ENCODE results near the gene SPDL1.

SPDL1 gene

DNA sequence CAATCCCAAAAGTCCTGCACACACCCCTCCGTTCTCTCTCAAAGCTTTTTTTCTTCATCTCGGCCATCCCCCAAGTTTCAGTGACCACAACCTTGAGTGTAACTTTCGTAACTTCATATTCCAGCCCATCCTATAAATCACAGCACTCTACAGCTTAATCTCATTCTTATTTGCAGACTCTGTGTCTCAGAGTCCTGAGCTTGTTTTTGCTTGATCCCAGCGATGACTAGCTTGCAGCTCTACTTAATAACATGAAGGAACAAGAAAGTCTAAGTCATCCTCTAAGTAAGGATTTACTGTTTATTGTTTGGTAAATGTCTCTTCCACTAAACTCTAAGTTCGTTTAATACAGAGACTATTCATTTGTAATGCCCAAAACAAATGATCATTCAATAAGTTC, 2.6 kb upstream of the SPDL1 start:
- Histone ChIP-seq H3K27ac (no peak overlapping the region), H3K9ac (ENCODE audit: insufficient read length) (peak overlapping the region; percentile 21), H3K9me3 (ENCODE audit: low read depth, low read length) (no peaks in the 10 kb centered on the region), H3K4me3 (no peak overlapping the region), H3K36me3 (ENCODE audit: insufficient read depth, low read length) (peaks cover 4% of the 10 kb centered on the region; the same call in 1 of the 2 replicates)
- no peak for DNase-seq (ENCODE audit: low read depth, low spot score)
- no peak for TF ChIP-seq EZH2 (IDR thresholded peaks at IDR 0.05)
- no peak for TF ChIP-seq POLR2AphosphoS5 (IDR thresholded peaks at IDR 0.05; ENCODE audit: borderline replicate concordance, low read depth, low read length)
- TF ChIP-seq FOXP2 (optimal IDR thresholded peaks at IDR 0.05; ENCODE audit: control extremely low read depth, extremely low read length, insufficient read depth), result no peak

DNA sequence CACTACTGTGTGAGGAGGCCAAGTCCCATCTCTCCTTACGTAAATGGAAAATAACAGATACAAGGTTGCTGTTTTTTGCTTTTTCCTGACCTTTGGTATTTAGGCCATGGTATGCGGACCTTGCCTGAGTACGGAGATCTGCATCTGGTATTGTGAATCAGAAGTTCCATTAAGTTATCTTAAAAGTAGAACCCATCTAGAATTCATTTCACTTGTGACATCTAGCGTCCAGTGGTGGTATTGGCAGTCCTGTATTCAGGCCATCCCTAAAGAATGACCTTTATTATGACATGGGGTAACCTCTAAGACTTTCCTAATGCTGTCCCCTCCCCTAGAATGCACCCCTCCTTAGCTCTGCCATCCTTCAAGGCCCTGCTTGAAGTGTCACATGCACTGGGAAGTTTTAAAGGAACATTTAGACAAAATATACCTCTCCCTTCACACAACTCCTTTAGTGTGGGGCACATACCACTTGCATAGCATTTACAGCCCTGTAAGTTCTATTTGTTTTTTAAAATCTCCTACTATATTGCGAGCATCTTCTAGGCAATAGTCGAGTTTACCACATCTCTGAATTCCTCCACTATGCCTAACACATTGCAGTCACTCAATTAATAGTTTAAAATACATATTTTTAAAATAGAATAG, 1.9 kb upstream of the SPDL1 start:
- no peak for TF ChIP-seq POLR2AphosphoS5 (IDR thresholded peaks at IDR 0.05; ENCODE audit: borderline replicate concordance, low read depth, low read length)
- TF ChIP-seq FOXP2 (optimal IDR thresholded peaks at IDR 0.05; ENCODE audit: control extremely low read depth, extremely low read length, insufficient read depth), result no peak
- TF ChIP-seq EZH2 (IDR thresholded peaks at IDR 0.05), result no peak
- peak; percentile 14 for DNase-seq (ENCODE audit: low read depth, low spot score)
- H3K27ac ChIP-seq, result no peak overlapping the region
- H3K9me3 ChIP-seq (ENCODE audit: low read depth, low read length), result no peaks in the 10 kb centered on the region
- peaks cover 4% of the 10 kb centered on the region; the same call in 1 of the 2 replicates for H3K36me3 ChIP-seq (ENCODE audit: insufficient read depth, low read length)
- peak overlapping the region; percentile 21 for H3K9ac ChIP-seq (ENCODE audit: insufficient read length)
- no peak overlapping the region for H3K4me3 ChIP-seq

DNA sequence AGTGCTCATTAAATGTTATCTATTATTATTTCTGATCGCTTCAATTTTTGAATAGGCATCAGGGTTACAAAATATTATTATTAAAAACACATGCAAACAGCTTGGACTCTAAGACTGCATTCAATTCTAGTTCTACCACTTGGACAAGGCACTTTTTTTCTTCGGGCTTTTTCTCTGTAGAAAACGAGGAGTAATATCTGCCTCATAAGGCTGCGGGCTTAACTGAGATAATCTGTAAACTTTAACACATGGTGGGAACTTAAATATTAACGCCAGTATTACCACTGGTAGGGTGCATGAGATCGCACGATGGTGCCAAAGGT, 511 bp upstream of the SPDL1 start:
- Histone ChIP-seq H3K9me3 (ENCODE audit: low read depth, low read length) (no peaks in the 10 kb centered on the region), H3K9ac (ENCODE audit: insufficient read length) (peak overlapping the region; percentile 99), H3K27ac (no peak overlapping the region), H3K4me3 (peak overlapping the region; percentile 97), H3K36me3 (ENCODE audit: insufficient read depth, low read length) (peaks cover 7% of the 10 kb centered on the region; the same call in 1 of the 2 replicates)
- TF ChIP-seq EZH2 (IDR thresholded peaks at IDR 0.05), result no peak
- TF ChIP-seq FOXP2 (optimal IDR thresholded peaks at IDR 0.05; ENCODE audit: control extremely low read depth, extremely low read length, insufficient read depth), result no peak
- no peak for TF ChIP-seq POLR2AphosphoS5 (IDR thresholded peaks at IDR 0.05; ENCODE audit: borderline replicate concordance, low read depth, low read length)
- DNase-seq (ENCODE audit: low read depth, low spot score), result no peak

DNA sequence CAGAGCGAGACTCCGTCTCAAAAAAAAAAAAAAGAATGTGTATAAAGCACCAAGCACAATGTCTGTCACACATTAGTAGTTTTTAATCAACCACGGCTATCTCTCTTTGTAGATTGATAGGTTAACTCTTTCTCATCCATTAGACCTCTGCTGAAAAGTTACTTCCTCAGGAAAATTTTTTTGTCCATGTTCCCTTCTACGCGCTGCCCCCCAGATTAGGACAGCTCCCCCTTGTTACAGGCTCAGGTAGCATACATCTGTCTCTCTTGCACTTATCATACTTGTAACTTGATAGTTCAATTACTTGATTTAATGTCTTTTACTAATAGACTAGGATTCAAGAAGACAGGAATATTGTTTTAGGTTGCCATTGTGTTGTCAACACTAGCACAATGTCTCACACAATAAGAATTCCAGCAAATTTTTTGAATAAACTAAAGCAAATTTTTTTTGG, 1.5 kb downstream of the SPDL1 start:
- H3K4me3 ChIP-seq, result peak overlapping the region; percentile 97
- no peaks in the 10 kb centered on the region for H3K9me3 ChIP-seq (ENCODE audit: low read depth, low read length)
- no peak for DNase-seq (ENCODE audit: low read depth, low spot score)
- TF ChIP-seq FOXP2 (optimal IDR thresholded peaks at IDR 0.05; ENCODE audit: control extremely low read depth, extremely low read length, insufficient read depth) (no peak), EZH2 (IDR thresholded peaks at IDR 0.05) (no peak), POLR2AphosphoS5 (IDR thresholded peaks at IDR 0.05; ENCODE audit: borderline replicate concordance, low read depth, low read length) (no peak)
- H3K27ac ChIP-seq, result no peak overlapping the region
- peaks cover 26% of the 10 kb centered on the region for H3K36me3 ChIP-seq (ENCODE audit: insufficient read depth, low read length)
- H3K9ac ChIP-seq (ENCODE audit: insufficient read length), result peak overlapping the region; percentile 99

DNA sequence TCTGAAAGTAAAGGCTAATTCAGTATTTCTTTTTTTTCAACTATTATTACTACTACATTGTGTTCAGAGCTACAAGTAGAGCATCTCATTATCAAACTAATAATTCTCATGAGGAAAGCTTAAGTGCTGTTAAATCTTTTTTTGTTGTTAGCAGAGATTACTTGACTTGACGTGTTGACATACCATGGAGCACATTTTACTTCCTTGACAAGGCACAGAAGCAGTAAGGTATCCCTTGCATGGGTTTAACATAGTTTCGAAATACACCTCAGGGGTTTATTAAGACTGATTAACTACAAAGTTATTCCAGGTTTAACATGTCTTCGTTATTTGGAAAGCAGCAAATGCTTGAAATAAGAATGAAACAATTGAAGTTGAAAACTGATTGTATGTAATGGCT, 7.0 kb downstream of the SPDL1 start:
- Histone ChIP-seq H3K4me3 (no peak overlapping the region), H3K9me3 (ENCODE audit: low read depth, low read length) (no peaks in the 10 kb centered on the region), H3K36me3 (ENCODE audit: insufficient read depth, low read length) (peaks cover 76% of the 10 kb centered on the region), H3K9ac (ENCODE audit: insufficient read length) (no peak overlapping the region), H3K27ac (no peak overlapping the region)
- no peak for TF ChIP-seq EZH2 (IDR thresholded peaks at IDR 0.05)
- no peak for TF ChIP-seq FOXP2 (optimal IDR thresholded peaks at IDR 0.05; ENCODE audit: control extremely low read depth, extremely low read length, insufficient read depth)
- no peak for TF ChIP-seq POLR2AphosphoS5 (IDR thresholded peaks at IDR 0.05; ENCODE audit: borderline replicate concordance, low read depth, low read length)
- DNase-seq (ENCODE audit: low read depth, low spot score), result no peak

DNA sequence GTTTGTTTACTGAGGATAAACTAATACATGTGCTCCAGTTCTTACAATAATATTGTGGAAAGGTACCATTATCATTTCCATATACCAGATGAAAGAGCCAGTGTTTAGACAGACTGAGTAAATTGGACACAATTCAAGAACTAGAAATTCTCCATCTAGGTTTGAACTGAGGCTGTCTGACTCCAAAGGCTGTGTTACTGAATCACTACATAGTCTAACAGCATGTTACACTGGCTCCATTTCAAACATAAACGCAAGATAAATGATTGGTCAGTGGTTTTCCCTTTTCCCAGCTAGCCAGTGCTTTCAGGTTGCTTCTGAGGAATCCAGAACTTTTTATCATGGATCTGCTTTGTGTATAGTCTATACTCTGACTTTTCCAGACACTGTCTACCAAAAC, 8.1 kb downstream of the SPDL1 start:
- Histone ChIP-seq H3K4me3 (no peak overlapping the region), H3K9me3 (ENCODE audit: low read depth, low read length) (no peaks in the 10 kb centered on the region), H3K36me3 (ENCODE audit: insufficient read depth, low read length) (peaks cover 83% of the 10 kb centered on the region), H3K9ac (ENCODE audit: insufficient read length) (no peak overlapping the region), H3K27ac (no peak overlapping the region)
- no peak for DNase-seq (ENCODE audit: low read depth, low spot score)
- TF ChIP-seq POLR2AphosphoS5 (IDR thresholded peaks at IDR 0.05; ENCODE audit: borderline replicate concordance, low read depth, low read length) (no peak), FOXP2 (optimal IDR thresholded peaks at IDR 0.05; ENCODE audit: control extremely low read depth, extremely low read length, insufficient read depth) (no peak), EZH2 (IDR thresholded peaks at IDR 0.05) (no peak)

DNA sequence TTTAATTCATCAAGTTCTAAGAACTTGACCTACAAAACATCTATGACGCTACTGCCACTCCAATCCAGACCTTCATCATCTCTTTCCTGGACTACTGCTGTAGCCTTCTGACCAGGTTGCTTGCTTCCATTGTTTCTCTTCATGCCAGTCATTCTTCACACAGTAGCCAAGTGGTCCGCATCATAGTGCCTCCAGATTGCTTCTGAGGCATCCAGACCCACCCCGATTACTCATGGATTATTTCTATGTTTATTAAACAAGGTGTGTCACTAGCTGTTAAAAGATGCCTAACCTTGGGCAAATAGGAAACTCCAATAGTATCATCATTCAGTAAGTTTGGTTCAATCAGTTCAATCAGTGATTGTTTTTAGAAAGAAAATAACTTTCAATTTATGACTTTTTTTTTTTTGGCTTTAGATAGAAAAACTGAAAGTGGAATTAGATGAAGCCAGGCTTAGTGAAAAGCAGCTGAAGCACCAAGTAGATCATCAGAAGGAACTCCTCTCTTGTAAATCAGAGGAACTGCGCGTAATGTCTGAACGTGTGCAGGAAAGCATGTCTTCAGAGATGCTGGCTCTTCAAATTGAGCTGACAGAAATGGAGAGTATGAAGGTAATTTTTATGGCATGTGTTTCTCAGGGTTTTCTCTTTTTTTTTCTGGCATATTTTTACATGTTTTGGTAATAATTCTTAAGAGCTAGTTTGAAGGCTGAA, 9.5 kb downstream of the SPDL1 start:
- Histone ChIP-seq H3K9ac (ENCODE audit: insufficient read length) (no peak overlapping the region), H3K4me3 (no peak overlapping the region), H3K9me3 (ENCODE audit: low read depth, low read length) (no peaks in the 10 kb centered on the region), H3K36me3 (ENCODE audit: insufficient read depth, low read length) (peaks cover 94% of the 10 kb centered on the region), H3K27ac (no peak overlapping the region)
- DNase-seq (ENCODE audit: low read depth, low spot score), result no peak
- TF ChIP-seq POLR2AphosphoS5 (IDR thresholded peaks at IDR 0.05; ENCODE audit: borderline replicate concordance, low read depth, low read length), result no peak
- TF ChIP-seq FOXP2 (optimal IDR thresholded peaks at IDR 0.05; ENCODE audit: control extremely low read depth, extremely low read length, insufficient read depth), result no peak
- TF ChIP-seq EZH2 (IDR thresholded peaks at IDR 0.05), result no peak

DNA sequence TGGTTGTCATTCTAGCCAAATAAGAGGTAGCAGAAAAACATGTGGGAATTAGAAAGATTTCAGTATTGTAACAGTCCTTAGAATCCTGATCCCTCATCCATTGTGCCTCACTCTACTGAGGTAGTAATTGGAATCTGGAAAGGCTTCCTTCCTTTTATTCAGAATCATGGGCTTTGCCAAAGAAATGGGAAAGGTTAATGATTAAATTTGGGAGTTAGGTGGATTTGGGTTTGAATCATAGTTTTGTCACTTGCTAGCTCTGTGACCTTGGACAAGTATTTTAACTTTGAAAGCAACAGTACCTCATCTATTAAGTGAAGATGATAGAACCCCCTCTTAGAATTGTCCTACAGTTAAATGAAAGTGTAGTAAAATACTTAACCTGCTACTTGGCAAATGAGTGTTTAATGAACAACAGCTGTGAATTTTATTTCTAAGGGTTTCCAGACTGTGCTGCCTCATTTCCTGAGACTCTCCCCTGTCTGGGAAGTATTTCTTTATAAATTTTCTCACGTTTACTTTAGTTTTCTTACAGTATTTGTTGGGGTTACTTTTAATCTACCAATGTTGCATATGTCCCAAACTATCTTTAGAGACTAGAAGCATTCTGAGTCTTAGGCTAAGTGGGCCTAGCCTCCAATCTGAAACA, 11.7 kb downstream of the SPDL1 start:
- TF ChIP-seq EZH2 (IDR thresholded peaks at IDR 0.05), result no peak
- no peak for TF ChIP-seq FOXP2 (optimal IDR thresholded peaks at IDR 0.05; ENCODE audit: control extremely low read depth, extremely low read length, insufficient read depth)
- no peak for TF ChIP-seq POLR2AphosphoS5 (IDR thresholded peaks at IDR 0.05; ENCODE audit: borderline replicate concordance, low read depth, low read length)
- no peak overlapping the region for H3K27ac ChIP-seq
- DNase-seq (ENCODE audit: low read depth, low spot score), result no peak
- H3K4me3 ChIP-seq, result no peak overlapping the region
- H3K9ac ChIP-seq (ENCODE audit: insufficient read length), result no peak overlapping the region
- no peaks in the 10 kb centered on the region for H3K9me3 ChIP-seq (ENCODE audit: low read depth, low read length)
- H3K36me3 ChIP-seq (ENCODE audit: insufficient read depth, low read length), result peaks cover 94% of the 10 kb centered on the region

Measured in SK-N-MC (cell line).